NB4 (cell line): ENCODE measurements around the gene DZANK1.
"Not testable (repeated sequence)": the region's sequence is repeated elsewhere in the genome, so short reads cannot be mapped to it uniquely, and the experiment has no call there.

Experiments used
- DNase-seq: peaks from one replicate; pipeline ENCODE4 v3.0.0; 2010; ENCODE audit warnings: low read depth
- H3K4me3 ChIP-seq: one replicate; pipeline ENCODE4 v1.5.1; 2011; ENCODE audit warnings: mild to moderate bottlenecking, low read depth, low read length, moderate library complexity
- MAX ChIP-seq: IDR thresholded peaks from 2 replicates; pipeline ENCODE4 v1.6.1; 2011; ENCODE audit warnings: low read depth, low read length
- MYC ChIP-seq: IDR thresholded peaks from 2 replicates; pipeline ENCODE4 v1.6.1; 2011; ENCODE audit warnings: low read depth, low read length
- POLR2A ChIP-seq: IDR thresholded peaks from 2 replicates; pipeline ENCODE4 v1.6.1; 2011; ENCODE audit warnings: mild to moderate bottlenecking; ENCODE audit not compliant: insufficient read length; ENCODE audit errors: extremely low read depth
- TF ChIP-seq, protein P1 (sequence below): IDR thresholded peaks from one replicate; pipeline ENCODE4 v1.5.1; 2012; ENCODE audit warnings: low read depth, low read length

The DZANK1 gene

GRCh38 chr20:18507218-18508191 lies 40.7 kb upstream of the DZANK1 start, which contains the start of gene SEC23B:
Gene SEC23B (plus strand): TSS chr20:18507940. CDS start chr20:18510836, 2,896 bp downstream.
- DNase-seq, result peak; percentile 99
- TF ChIP-seq, protein P1, sequence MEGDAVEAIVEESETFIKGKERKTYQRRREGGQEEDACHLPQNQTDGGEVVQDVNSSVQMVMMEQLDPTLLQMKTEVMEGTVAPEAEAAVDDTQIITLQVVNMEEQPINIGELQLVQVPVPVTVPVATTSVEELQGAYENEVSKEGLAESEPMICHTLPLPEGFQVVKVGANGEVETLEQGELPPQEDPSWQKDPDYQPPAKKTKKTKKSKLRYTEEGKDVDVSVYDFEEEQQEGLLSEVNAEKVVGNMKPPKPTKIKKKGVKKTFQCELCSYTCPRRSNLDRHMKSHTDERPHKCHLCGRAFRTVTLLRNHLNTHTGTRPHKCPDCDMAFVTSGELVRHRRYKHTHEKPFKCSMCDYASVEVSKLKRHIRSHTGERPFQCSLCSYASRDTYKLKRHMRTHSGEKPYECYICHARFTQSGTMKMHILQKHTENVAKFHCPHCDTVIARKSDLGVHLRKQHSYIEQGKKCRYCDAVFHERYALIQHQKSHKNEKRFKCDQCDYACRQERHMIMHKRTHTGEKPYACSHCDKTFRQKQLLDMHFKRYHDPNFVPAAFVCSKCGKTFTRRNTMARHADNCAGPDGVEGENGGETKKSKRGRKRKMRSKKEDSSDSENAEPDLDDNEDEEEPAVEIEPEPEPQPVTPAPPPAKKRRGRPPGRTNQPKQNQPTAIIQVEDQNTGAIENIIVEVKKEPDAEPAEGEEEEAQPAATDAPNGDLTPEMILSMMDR, result no peak
- TF ChIP-seq POLR2A, result peak; percentile 82
- peak within 1 kb of the TSS; percentile 90 for H3K4me3 ChIP-seq

GRCh38 chr20:18506744-18507143 lies 39.9 kb upstream of the DZANK1 start:
- TF ChIP-seq, protein P1, result no peak
- TF ChIP-seq POLR2A (no peak), MAX (no peak), MYC (no peak)
- DNase-seq, result peak; percentile 17

DNA sequence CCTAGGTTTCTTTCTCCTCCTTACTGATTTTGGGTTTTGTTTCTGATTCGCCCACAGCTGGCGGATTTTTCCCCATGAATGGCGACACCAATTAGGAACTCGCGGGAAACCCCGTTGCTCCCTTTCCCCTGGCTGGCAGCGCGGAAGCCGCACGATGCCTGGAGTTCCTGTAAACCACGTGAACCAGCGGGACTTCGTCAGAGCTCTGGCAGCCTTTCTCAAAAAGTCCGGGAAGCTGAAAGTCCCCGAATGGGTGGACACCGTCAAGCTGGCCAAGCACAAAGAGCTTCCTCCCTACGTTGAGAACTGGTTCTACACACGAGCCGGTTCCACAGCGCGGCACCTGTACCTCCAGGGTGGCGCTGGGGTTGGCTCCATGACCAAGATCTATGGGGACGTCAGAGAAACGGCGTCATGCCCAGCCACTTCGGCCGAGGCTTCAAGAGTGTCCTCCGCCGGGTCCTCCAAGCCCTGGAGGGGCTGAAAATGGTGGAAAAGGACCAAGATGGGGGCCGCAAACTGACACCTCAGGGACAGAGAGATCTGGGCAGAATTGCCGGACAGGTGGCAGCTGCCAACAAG lies 37.7 kb upstream of the DZANK1 start:
- DNase-seq, result no peak
- no peak overlapping the region for H3K4me3 ChIP-seq
- no peak for TF ChIP-seq POLR2A

More at GRCh38 chr20:18506744-18507143, 39.9 kb upstream of the DZANK1 start:
- H3K4me3 ChIP-seq, result peak overlapping the region; percentile 90

GRCh38 chr20:18501672-18502071 lies 34.8 kb upstream of the DZANK1 start:
- not testable (repeated sequence) for DNase-seq, H3K4me3 ChIP-seq

DNA sequence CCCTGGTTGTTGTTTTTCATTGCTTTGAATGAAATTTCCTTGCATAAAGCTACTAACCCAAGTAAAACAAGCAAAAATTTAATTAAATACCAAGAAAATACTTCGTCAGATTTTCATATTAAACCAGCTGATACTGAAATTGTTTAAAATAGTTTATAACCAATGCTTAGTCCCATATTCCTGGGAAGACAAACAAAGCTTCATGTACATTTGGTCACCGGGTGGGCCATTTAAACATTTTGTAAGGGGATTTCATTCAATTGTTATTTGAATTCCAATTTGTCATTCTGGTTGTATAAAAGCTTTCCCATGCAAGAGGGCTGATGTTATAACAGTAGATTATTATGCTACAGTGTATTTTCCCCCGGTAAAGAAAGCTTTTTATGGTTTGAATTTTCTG lies 30.8 kb upstream of the DZANK1 start:
- no peak for TF ChIP-seq POLR2A
- no peak for TF ChIP-seq MAX
- TF ChIP-seq, protein P1, result no peak
- no peak for TF ChIP-seq MYC
- DNase-seq, result no peak

DNA sequence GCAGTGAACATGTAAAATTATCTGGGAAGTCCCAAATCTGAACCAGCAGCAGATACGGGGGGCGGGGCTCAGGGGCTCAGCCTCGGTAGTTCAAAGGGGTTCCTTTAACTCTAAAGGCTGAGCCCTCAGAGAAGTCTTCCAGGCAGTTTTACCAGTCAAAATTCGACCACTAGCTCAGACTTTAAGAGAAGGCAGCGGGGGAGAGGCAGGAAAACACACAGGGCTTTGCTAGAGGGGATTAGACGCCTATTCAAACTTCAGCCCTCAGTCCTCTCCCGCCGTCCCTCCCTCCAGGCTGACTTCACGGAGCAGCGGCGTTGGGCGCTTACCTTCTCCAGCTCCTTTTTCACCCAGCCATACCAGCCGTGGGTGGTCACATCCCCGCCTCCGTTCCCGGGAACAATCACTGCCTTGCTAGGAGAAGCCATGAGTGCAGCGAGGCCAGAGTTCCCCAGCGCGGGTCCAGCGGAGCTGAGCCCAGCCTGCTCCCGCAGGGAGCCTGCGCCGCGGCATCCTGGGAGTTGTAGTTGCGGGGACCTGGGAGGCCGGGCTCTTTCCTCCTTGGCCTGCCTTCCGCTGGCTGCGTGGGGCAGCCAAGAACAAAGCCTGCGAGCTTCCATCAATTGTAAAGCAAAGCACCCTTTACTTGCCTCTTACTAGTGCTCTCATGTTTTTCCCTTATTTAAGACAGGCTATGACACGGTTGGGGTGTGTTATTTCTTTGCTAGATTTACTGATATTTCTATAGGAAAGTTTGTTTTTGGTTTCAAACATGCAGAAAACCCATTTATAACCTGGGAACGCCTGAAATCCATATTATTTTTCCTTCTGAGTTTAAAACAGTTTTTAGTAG lies 30.1 kb upstream of the DZANK1 start, which contains the start of gene RBBP9:
TSS of gene RBBP9 (minus strand) at position 486 of the 853 bp plus-strand sequence. CDS start at position 428, 58 bp downstream.
- H3K4me3 ChIP-seq, result peak within 1 kb of the TSS; percentile 80
- peak; percentile 89 for DNase-seq
- TF ChIP-seq MYC, result peak; percentile 46; the same call in 1 of the 2 replicates
- TF ChIP-seq, protein P1, result no peak
- TF ChIP-seq MAX, result peak; percentile 53; the same call in 1 of the 2 replicates
- TF ChIP-seq POLR2A, result no peak

More for the DNA sequence above, 30.8 kb upstream of the DZANK1 start:
- peak overlapping the region; percentile 80 for H3K4me3 ChIP-seq
